Tibial nerve (tissue), 4 donors: ENCODE results near the gene NELL2. TPM values are rescaled to one million over a fixed set of nuclear protein-coding genes. Genes with fewer than 3 reads are reported as not detected.

Experiments used
- DNase-seq, 2 donors: peaks; one replicate each; pipeline ENCODE4 v3.0.0-alpha.2; 2019; ENCODE audit warnings: low spot score in 2 of 2
- H3K27ac ChIP-seq, 4 donors: fragments of 200-600 bp; sonication (generic) in 3 of 4; one replicate each; pipeline ENCODE4 v1.5.1; 2017 to 2019; ENCODE audit warnings: mild to moderate bottlenecking in 1 of 4
- H3K27me3 ChIP-seq, 2 donors: fragments of 200-600 bp; sonication (generic) in 1 of 2; one replicate each; pipeline versions ENCODE4 v1.5.1 to v1.6.0; 2017 to 2019
- H3K36me3 ChIP-seq, 3 donors: fragments of 200-600 bp; sonication (generic); one replicate each; pipeline ENCODE4 v1.5.1; 2018 to 2019
- H3K4me1 ChIP-seq, 4 donors: fragments of 200-600 bp; sonication (generic) in 3 of 4; one replicate each; pipeline ENCODE4 v1.5.1; 2017 to 2019
- H3K4me3 ChIP-seq, 4 donors: fragments of 200-600 bp; sonication (generic) in 3 of 4; one replicate each; pipeline ENCODE4 v1.5.1; 2017 to 2019; ENCODE audit warnings: mild to moderate bottlenecking in 1 of 4, moderate library complexity in 1 of 4
- H3K9me3 ChIP-seq, 4 donors: fragments of 200-600 bp; sonication (generic) in 3 of 4; one replicate each; pipeline ENCODE4 v1.5.1; 2017 to 2019
- CTCF ChIP-seq, 5 experiments: fragments of 200-600 bp in 3 of 5; fragments of 450-650 bp in 2 of 5; sonication (generic) in 3 of 5; IDR thresholded peaks; one replicate each; pipeline ENCODE4 v1.5.1; 2016 to 2019; ENCODE audit warnings: antibody characterized with exemption in 5 of 5, mild to moderate bottlenecking in 3 of 5, moderate library complexity in 2 of 5
- EP300 ChIP-seq, 2 donors: sonication (generic); formaldehyde crosslinking; IDR thresholded peaks; one replicate each; pipeline ENCODE4 v1.6.1; 2017; ENCODE audit warnings: antibody characterized with exemption in 2 of 2, mild to moderate bottlenecking in 1 of 2
- POLR2A ChIP-seq, 2 donors: fragments of 450-650 bp; IDR thresholded peaks; one replicate each; pipeline ENCODE4 v1.6.1; 2017; ENCODE audit warnings: antibody characterized with exemption in 2 of 2, mild to moderate bottlenecking in 2 of 2, moderate library complexity in 2 of 2
- WGBS, 2 donors: methylation state at CpG; one replicate each; pipeline ENCODE4 v1.1.5; 2018; 5-methylcytosine and 5-hydroxymethylcytosine counted together
- total RNA-seq, 4 donors: library from RNA; depleted of rRNA; stranded (reverse); fragments of >200 nt; gene quantifications; one replicate each; pipeline ENCODE4 v1.1.0, GENCODE V29; 2016

The NELL2 gene
- total RNA-seq, 4 donors from 2014 or later = 0.22 to 0.90 (median 0.63) TPM; not detected in 1

- Histone ChIP-seq H3K4me1 (peaks cover 0 to 32% (median 17%) of the 10 kb centered on the region in 4 donors), H3K36me3 (no peaks in the 10 kb centered on the region), H3K27me3 (peaks cover 0 to 32% of the 10 kb centered on the region in 2 donors), H3K27ac (no peak overlapping the region), H3K4me3 (peak overlapping the region; percentile 33 to 61 (median 50)), H3K9me3 (peaks cover 0 to 14% (median 0%) of the 10 kb centered on the region in 4 donors)
- no peak for DNase-seq
- TF ChIP-seq POLR2A (IDR thresholded peaks at IDR 0.05) = no peak
- no peak for TF ChIP-seq EP300 (IDR thresholded peaks at IDR 0.05)
- TF ChIP-seq CTCF (IDR thresholded peaks at IDR 0.05) = no peak
- 1 to 2% methylated on average over 27 of the region's 27 CpGs for WGBS, 2 donors
Measured at GRCh38 chr12:44875417-44875953, 630 bp downstream of the NELL2 start.

GRCh38 chr12:44874981-44875416, 1.1 kb downstream of the NELL2 start:
- H3K36me3 ChIP-seq = no peaks in the 10 kb centered on the region
- H3K4me3 ChIP-seq = peak overlapping the region; percentile 33 to 61 (median 50)
- H3K27ac ChIP-seq = no peak overlapping the region
- peaks cover 0 to 32% (median 17%) of the 10 kb centered on the region in 4 donors for H3K4me1 ChIP-seq
- peaks cover 0 to 11% (median 0%) of the 10 kb centered on the region in 4 donors for H3K9me3 ChIP-seq
- TF ChIP-seq CTCF (IDR thresholded peaks at IDR 0.05) (no peak), POLR2A (IDR thresholded peaks at IDR 0.05) (no peak), EP300 (IDR thresholded peaks at IDR 0.05) (no peak)
- peaks cover 0 to 32% of the 10 kb centered on the region in 2 donors for H3K27me3 ChIP-seq
- DNase-seq = no peak
- WGBS, 2 donors = 2 to 5% methylated on average over 12 of the region's 12 CpGs

- peaks cover 0 to 8% (median 0%) of the 10 kb centered on the region in 4 donors for H3K9me3 ChIP-seq
- DNase-seq = no peak
- no peak overlapping the region for H3K4me3 ChIP-seq
- no peaks in the 10 kb centered on the region for H3K36me3 ChIP-seq
- TF ChIP-seq POLR2A (IDR thresholded peaks at IDR 0.05) = no peak
- TF ChIP-seq EP300 (IDR thresholded peaks at IDR 0.05) = no peak
- TF ChIP-seq CTCF (IDR thresholded peaks at IDR 0.05) = peak in 3 of 5 experiments; percentile 4 to 17 (median 8)
- H3K4me1 ChIP-seq = peaks cover 0 to 32% (median 17%) of the 10 kb centered on the region in 4 donors
- no peak overlapping the region for H3K27ac ChIP-seq
- 16 to 22% methylated on average over 1 of the region's 1 CpG for WGBS, 2 donors
- H3K27me3 ChIP-seq = peaks cover 0 to 32% of the 10 kb centered on the region in 2 donors
Measured at GRCh38 chr12:44873898-44874297, 2.2 kb downstream of the NELL2 start.

GRCh38 chr12:44869503-44869902, 6.6 kb downstream of the NELL2 start:
- Histone ChIP-seq H3K4me1 (peaks cover 0 to 6% (median 2%) of the 10 kb centered on the region in 4 donors), H3K4me3 (no peak overlapping the region), H3K36me3 (no peaks in the 10 kb centered on the region), H3K9me3 (peaks cover 0 to 3% (median 0%) of the 10 kb centered on the region in 4 donors), H3K27me3 (peaks cover 0 to 11% of the 10 kb centered on the region in 2 donors), H3K27ac (no peak overlapping the region)
- DNase-seq = no peak
- TF ChIP-seq POLR2A (IDR thresholded peaks at IDR 0.05) (no peak), EP300 (IDR thresholded peaks at IDR 0.05) (no peak), CTCF (IDR thresholded peaks at IDR 0.05) (no peak)

- no peak for DNase-seq
- no peaks in the 10 kb centered on the region for H3K36me3 ChIP-seq
- H3K4me3 ChIP-seq = no peak overlapping the region
- H3K4me1 ChIP-seq = no peaks in the 10 kb centered on the region
- H3K27me3 ChIP-seq = no peaks in the 10 kb centered on the region
- no peak for TF ChIP-seq POLR2A (IDR thresholded peaks at IDR 0.05)
- no peak for TF ChIP-seq CTCF (IDR thresholded peaks at IDR 0.05)
- TF ChIP-seq EP300 (IDR thresholded peaks at IDR 0.05) = no peak
- no peak overlapping the region for H3K27ac ChIP-seq
- H3K9me3 ChIP-seq = peaks cover 0 to 28% (median 4%) of the 10 kb centered on the region in 4 donors
- 1 to 31% methylated on average over 2 of the region's 2 CpGs for WGBS, 2 donors
Measured at GRCh38 chr12:44863867-44864266, 12.2 kb downstream of the NELL2 start.
